Neuronal stem cell (in vitro differentiated cells): Measurements from ENCODE around the gene DOCK3.
A peak's percentile ranks its signal among the peaks of the same experiment; 100 is the strongest.

ENCODE experiments used
- DNase-seq: peaks from one replicate; pipeline ENCODE4 v3.0.0-alpha.2; 2013; ENCODE audit warnings: low spot score
- H2AFZ ChIP-seq: one replicate; pipeline ENCODE4 v1.6.1; 2013; ENCODE audit warnings: mild to moderate bottlenecking, low read length, inconsistent platforms
- H2AK5ac ChIP-seq: 2 replicates; pipeline ENCODE4 v1.6.1; 2013; ENCODE audit warnings: low read depth, mild to moderate bottlenecking, inconsistent platforms, low read length, moderate library complexity, mixed read lengths
- H2BK120ac ChIP-seq: 2 replicates; pipeline ENCODE4 v1.6.1; 2013; ENCODE audit warnings: low read depth, mild to moderate bottlenecking, inconsistent platforms, low read length, moderate library complexity, mixed read lengths
- H2BK12ac ChIP-seq: one replicate; pipeline ENCODE4 v1.6.1; 2013; ENCODE audit warnings: low read length, inconsistent platforms
- H2BK15ac ChIP-seq: 2 replicates; pipeline ENCODE4 v1.6.1; 2013; ENCODE audit warnings: mild to moderate bottlenecking, low read length, inconsistent platforms, mixed read lengths
- H2BK5ac ChIP-seq: one replicate; pipeline ENCODE4 v1.6.1; 2013; ENCODE audit warnings: inconsistent platforms, mild to moderate bottlenecking, low read length, moderate library complexity
- H3K14ac ChIP-seq: one replicate; pipeline ENCODE4 v1.6.1; 2013; ENCODE audit warnings: low read length, inconsistent platforms
- H3K18ac ChIP-seq: 2 replicates; pipeline ENCODE4 v1.6.1; 2013; ENCODE audit warnings: low read length, inconsistent platforms
- H3K23ac ChIP-seq: 2 replicates; pipeline ENCODE4 v1.6.1; 2013; ENCODE audit warnings: low read depth, mild to moderate bottlenecking, mixed read lengths, low read length, inconsistent platforms; ENCODE audit not compliant: poor library complexity
- H3K27ac ChIP-seq: replicated peaks from 3 replicates; pipeline ENCODE4 v1.5.1; 2013; ENCODE audit warnings: low read length, inconsistent platforms
- H3K27me3 ChIP-seq, 3 experiments: 2 replicates each; pipeline ENCODE4 v1.6.1; 2013; ENCODE audit warnings: low read length in 3 of 3, mild to moderate bottlenecking in 2 of 3, inconsistent platforms in 1 of 3, low read depth in 1 of 3, mixed read lengths in 1 of 3, moderate library complexity in 1 of 3; ENCODE audit not compliant: control insufficient read depth in 3 of 3, insufficient read depth in 3 of 3
- H3K36me3 ChIP-seq, 2 donors: replicated peaks in 1 of 2; 2 replicates each; pipeline ENCODE4 v1.6.1; 2013; ENCODE audit warnings: low read length in 2 of 2; ENCODE audit not compliant: control insufficient read depth in 2 of 2, insufficient read depth in 2 of 2
- H3K4ac ChIP-seq: 2 replicates; pipeline ENCODE4 v1.6.1; 2013; ENCODE audit warnings: inconsistent platforms, mild to moderate bottlenecking, low read length, moderate library complexity
- H3K4me1 ChIP-seq, 2 donors: 1 replicate in 1 of 2; 2 replicates in 1 of 2; pipeline ENCODE4 v1.6.1; 2013; ENCODE audit warnings: low read length in 2 of 2, low read depth in 1 of 2; ENCODE audit not compliant: control insufficient read depth in 2 of 2, insufficient read depth in 1 of 2
- H3K4me2 ChIP-seq: one replicate; pipeline ENCODE4 v1.6.1; 2013; ENCODE audit warnings: mild to moderate bottlenecking, low read length, inconsistent platforms; ENCODE audit not compliant: insufficient read depth, poor library complexity, severe bottlenecking
- H3K4me3 ChIP-seq, 2 donors: 2 replicates each; pipeline ENCODE4 v1.5.1; 2013; ENCODE audit warnings: low read length in 2 of 2, mild to moderate bottlenecking in 2 of 2, inconsistent platforms in 1 of 2, moderate library complexity in 1 of 2
- H3K79me1 ChIP-seq: one replicate; pipeline ENCODE4 v1.6.1; 2013; ENCODE audit warnings: low read depth, mild to moderate bottlenecking, inconsistent platforms, low read length, moderate library complexity
- H3K9ac ChIP-seq: one replicate; pipeline ENCODE4 v1.6.1; 2013; ENCODE audit warnings: mild to moderate bottlenecking, low read depth, low read length, inconsistent platforms; ENCODE audit not compliant: poor library complexity
- H3K9me3 ChIP-seq, 2 donors: replicated peaks in 1 of 2; 2 replicates each; pipeline versions ENCODE3 to v1.6.1; 2013; ENCODE audit warnings: low read length in 2 of 2, mild to moderate bottlenecking in 2 of 2, inconsistent platforms in 1 of 2, low read depth in 1 of 2, mixed read lengths in 1 of 2, moderate library complexity in 1 of 2; ENCODE audit not compliant: control insufficient read depth in 2 of 2, insufficient read depth in 1 of 2
- H4K8ac ChIP-seq: one replicate; pipeline ENCODE4 v1.6.1; 2013; ENCODE audit warnings: low read depth, mild to moderate bottlenecking, inconsistent platforms, low read length, moderate library complexity
- H4K91ac ChIP-seq: one replicate; pipeline ENCODE4 v1.6.1; 2013; ENCODE audit warnings: low read length, low read depth, mild to moderate bottlenecking, inconsistent platforms; ENCODE audit not compliant: poor library complexity
- WGBS, 2 donors: extraction: QIAGEN DNeasy Blood & Tissue Kit; methylation state at CpG; one replicate each; pipeline ENCODE4 v1.1.7; 2013; ENCODE audit warnings: missing lambda C conversion rate in 2 of 2, mixed read lengths in 1 of 2; ENCODE audit not compliant: insufficient read length in 2 of 2, insufficient replicate concordance in 1 of 2; ENCODE audit errors: extremely low coverage in 2 of 2; 5-methylcytosine and 5-hydroxymethylcytosine counted together

The DOCK3 gene

DNA sequence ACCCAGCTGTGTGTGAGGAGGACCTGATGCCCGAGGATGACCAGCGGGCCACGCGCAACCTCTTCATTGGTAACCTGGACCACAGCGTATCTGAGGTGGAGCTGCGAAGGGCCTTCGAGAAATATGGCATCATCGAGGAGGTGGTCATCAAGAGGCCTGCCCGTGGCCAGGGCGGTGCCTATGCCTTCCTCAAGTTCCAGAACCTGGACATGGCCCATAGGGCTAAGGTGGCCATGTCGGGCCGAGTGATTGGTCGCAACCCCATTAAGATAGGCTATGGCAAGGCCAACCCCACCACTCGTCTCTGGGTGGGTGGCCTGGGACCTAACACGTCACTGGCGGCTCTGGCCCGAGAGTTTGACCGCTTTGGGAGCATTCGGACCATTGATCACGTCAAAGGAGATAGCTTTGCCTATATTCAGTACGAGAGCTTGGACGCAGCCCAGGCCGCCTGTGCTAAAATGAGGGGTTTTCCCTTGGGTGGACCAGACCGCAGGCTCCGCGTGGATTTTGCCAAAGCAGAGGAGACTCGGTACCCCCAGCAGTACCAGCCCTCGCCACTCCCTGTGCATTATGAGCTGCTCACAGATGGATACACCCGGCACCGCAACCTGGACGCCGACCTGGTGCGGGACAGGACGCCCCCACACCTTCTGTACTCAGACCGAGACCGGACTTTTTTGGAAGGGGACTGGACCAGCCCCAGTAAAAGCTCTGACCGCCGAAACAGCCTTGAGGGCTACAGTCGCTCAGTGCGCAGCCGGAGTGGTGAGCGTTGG is 717.8 kb downstream of the DOCK3 start:
- peaks cover 73 to 91% of the 10 kb centered on the region in 2 donors for H3K36me3 ChIP-seq
- WGBS, 2 donors, result no CpG with 5 or more reads among the region's 42 CpGs
- peak overlapping the region; percentile 95 for H3K9ac ChIP-seq
- no peak overlapping the region for H2BK12ac ChIP-seq
- peaks cover 19% of the 10 kb centered on the region for H3K79me1 ChIP-seq
- H2BK120ac ChIP-seq, result no peak overlapping the region
- H4K91ac ChIP-seq, result no peak overlapping the region
- peak overlapping the region; percentile 95 for H3K18ac ChIP-seq
- H3K23ac ChIP-seq, result peak overlapping the region; percentile 78
- no peaks in the 10 kb centered on the region for H3K27me3 ChIP-seq
- peak overlapping the region; percentile 95 for H2AK5ac ChIP-seq
- H3K4me1 ChIP-seq, result peaks cover 8 to 18% of the 10 kb centered on the region in 2 donors
- peak overlapping the region; percentile 46 for H2BK5ac ChIP-seq
- no peak overlapping the region for H3K27ac ChIP-seq
- peak overlapping the region; percentile 70 for H3K4me2 ChIP-seq
- H4K8ac ChIP-seq, result no peak overlapping the region
- H3K4me3 ChIP-seq, result peak overlapping the region; percentile 67 to 93
- no peak overlapping the region for H3K14ac ChIP-seq
- no peak for DNase-seq
- no peak overlapping the region for H3K4ac ChIP-seq
- no peak overlapping the region for H2BK15ac ChIP-seq
- H2AFZ ChIP-seq, result no peak overlapping the region
- peaks cover 15 to 25% of the 10 kb centered on the region in 2 donors for H3K9me3 ChIP-seq

DNA sequence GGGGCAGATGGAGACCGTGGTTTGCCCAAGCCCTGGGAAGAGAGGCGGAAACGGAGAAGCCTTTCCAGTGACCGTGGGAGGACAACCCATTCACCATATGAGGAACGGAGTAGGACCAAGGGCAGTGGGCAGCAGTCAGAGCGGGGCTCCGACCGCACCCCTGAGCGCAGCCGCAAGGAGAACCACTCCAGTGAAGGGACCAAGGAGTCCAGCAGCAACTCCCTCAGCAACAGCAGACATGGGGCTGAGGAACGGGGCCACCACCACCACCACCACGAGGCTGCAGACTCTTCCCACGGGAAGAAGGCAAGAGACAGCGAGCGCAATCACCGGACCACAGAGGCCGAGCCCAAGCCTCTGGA is 718.4 kb downstream of the DOCK3 start:
- no peak overlapping the region for H3K4me3 ChIP-seq
- H3K4me1 ChIP-seq, result peaks cover 8 to 16% of the 10 kb centered on the region in 2 donors
- no peaks in the 10 kb centered on the region for H3K27me3 ChIP-seq
- no peak overlapping the region for H2AK5ac ChIP-seq
- no peak overlapping the region for H3K4me2 ChIP-seq
- H2BK12ac ChIP-seq, result no peak overlapping the region
- no peak overlapping the region for H3K4ac ChIP-seq
- no CpG with 5 or more reads among the region's 17 CpGs for WGBS, 2 donors
- H3K36me3 ChIP-seq, result peaks cover 67 to 91% of the 10 kb centered on the region in 2 donors
- no peak overlapping the region for H3K27ac ChIP-seq
- H3K79me1 ChIP-seq, result peaks cover 19% of the 10 kb centered on the region
- H2AFZ ChIP-seq, result no peak overlapping the region
- DNase-seq, result no peak
- peaks cover 15 to 25% of the 10 kb centered on the region in 2 donors for H3K9me3 ChIP-seq
- no peak overlapping the region for H3K18ac ChIP-seq
- peak overlapping the region; percentile 78 for H3K23ac ChIP-seq
- no peak overlapping the region for H4K8ac ChIP-seq
- no peak overlapping the region for H2BK120ac ChIP-seq
- no peak overlapping the region for H3K9ac ChIP-seq
- H3K14ac ChIP-seq, result no peak overlapping the region
- no peak overlapping the region for H2BK15ac ChIP-seq
- H4K91ac ChIP-seq, result no peak overlapping the region
- H2BK5ac ChIP-seq, result no peak overlapping the region

DNA sequence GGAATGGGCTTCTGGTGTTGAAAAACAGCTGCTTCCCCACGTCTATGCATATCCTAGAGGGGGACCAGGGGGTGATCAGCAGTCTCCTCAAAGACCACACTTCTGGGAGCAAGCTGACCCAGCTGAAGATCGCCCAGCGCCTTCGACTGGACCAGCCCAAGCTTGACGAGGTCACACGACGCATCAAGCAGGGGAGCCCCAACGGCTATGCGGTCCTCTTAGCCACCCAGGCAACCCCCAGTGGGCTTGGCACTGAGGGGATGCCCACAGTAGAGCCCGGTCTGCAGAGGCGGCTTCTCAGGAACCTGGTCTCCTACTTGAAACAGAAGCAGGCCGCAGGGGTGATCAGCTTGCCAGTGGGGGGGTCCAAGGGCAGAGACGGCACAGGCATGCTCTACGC is 718.8 kb downstream of the DOCK3 start:
- Histone ChIP-seq H3K9ac (peak overlapping the region; percentile 51), H3K9me3 (peaks cover 15 to 25% of the 10 kb centered on the region in 2 donors), H3K4me3 (peak overlapping the region in 1 of 2 donors; percentile 22), H2AK5ac (no peak overlapping the region), H3K27me3 (no peaks in the 10 kb centered on the region), H3K4me1 (peaks cover 8 to 16% of the 10 kb centered on the region in 2 donors), H3K23ac (no peak overlapping the region), H3K14ac (no peak overlapping the region), H4K91ac (no peak overlapping the region), H2BK15ac (no peak overlapping the region), H3K79me1 (peaks cover 19% of the 10 kb centered on the region), H3K4me2 (no peak overlapping the region), H2BK5ac (no peak overlapping the region), H3K36me3 (peaks cover 65 to 91% of the 10 kb centered on the region in 2 donors), H3K4ac (no peak overlapping the region), H4K8ac (no peak overlapping the region), H2AFZ (no peak overlapping the region), H2BK120ac (no peak overlapping the region), H3K27ac (no peak overlapping the region), H2BK12ac (no peak overlapping the region), H3K18ac (no peak overlapping the region)
- DNase-seq, result no peak
- no CpG with 5 or more reads among the region's 14 CpGs for WGBS, 2 donors

DNA sequence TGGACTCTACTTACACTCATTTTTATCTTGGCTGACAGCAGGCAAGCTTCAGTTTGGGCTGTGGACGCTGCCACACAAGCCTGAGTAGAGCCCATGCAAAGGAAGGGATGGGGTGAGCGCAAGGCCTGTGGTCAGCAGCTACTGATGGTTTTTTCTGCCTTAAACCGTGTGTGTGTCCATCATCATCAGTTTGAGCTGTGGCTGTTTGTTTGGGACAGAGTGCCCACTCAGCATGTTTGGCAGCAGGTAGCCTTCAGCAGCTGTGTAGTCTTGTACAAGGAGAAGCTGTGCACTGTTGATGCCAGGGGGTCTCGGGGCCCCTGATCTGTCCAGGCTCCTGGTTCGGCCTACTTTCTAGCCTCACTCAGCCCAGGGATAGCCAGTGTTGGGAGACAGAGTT is 719.8 kb downstream of the DOCK3 start:
- no peak overlapping the region for H3K27ac ChIP-seq

More for the DNA sequence above, 719.8 kb downstream of the DOCK3 start:
- no peak overlapping the region for H4K91ac ChIP-seq
- no peaks in the 10 kb centered on the region for H3K27me3 ChIP-seq
- no peak overlapping the region for H2AK5ac ChIP-seq
- no peak overlapping the region for H3K4me3 ChIP-seq
- DNase-seq, result no peak
- H2BK120ac ChIP-seq, result no peak overlapping the region
- H3K9me3 ChIP-seq, result peaks cover 15 to 25% of the 10 kb centered on the region in 2 donors
- H3K4ac ChIP-seq, result no peak overlapping the region
- H3K18ac ChIP-seq, result no peak overlapping the region
- H3K4me1 ChIP-seq, result peaks cover 8 to 16% of the 10 kb centered on the region in 2 donors
- peaks cover 62 to 90% of the 10 kb centered on the region in 2 donors for H3K36me3 ChIP-seq
- H4K8ac ChIP-seq, result no peak overlapping the region
- no peak overlapping the region for H2BK15ac ChIP-seq
- no peak overlapping the region for H2BK12ac ChIP-seq
- H3K14ac ChIP-seq, result no peak overlapping the region
- no peak overlapping the region for H3K9ac ChIP-seq
- H2BK5ac ChIP-seq, result no peak overlapping the region
- H3K79me1 ChIP-seq, result peaks cover 19% of the 10 kb centered on the region
- H3K4me2 ChIP-seq, result no peak overlapping the region
- H3K23ac ChIP-seq, result no peak overlapping the region
- H2AFZ ChIP-seq, result no peak overlapping the region
- no CpG with 5 or more reads among the region's 5 CpGs for WGBS, 2 donors
